HL-60/S4 (cell line): ENCODE measurements around the gene OR13H1.
"Not testable (repeated sequence)": the region's sequence is repeated elsewhere in the genome, so short reads cannot be mapped to it uniquely, and the experiment has no call there.

Experiments used
- in situ Hi-C: fragments of 300-500 bp; cut with MboI; formaldehyde crosslinking; loops from 2 replicates; pipeline ENCODE4 v1.14.3; 2022; ENCODE audit warnings: low sequenced_read_pairs

Gene OR13H1, protein sequence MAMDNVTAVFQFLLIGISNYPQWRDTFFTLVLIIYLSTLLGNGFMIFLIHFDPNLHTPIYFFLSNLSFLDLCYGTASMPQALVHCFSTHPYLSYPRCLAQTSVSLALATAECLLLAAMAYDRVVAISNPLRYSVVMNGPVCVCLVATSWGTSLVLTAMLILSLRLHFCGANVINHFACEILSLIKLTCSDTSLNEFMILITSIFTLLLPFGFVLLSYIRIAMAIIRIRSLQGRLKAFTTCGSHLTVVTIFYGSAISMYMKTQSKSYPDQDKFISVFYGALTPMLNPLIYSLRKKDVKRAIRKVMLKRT

DNA sequence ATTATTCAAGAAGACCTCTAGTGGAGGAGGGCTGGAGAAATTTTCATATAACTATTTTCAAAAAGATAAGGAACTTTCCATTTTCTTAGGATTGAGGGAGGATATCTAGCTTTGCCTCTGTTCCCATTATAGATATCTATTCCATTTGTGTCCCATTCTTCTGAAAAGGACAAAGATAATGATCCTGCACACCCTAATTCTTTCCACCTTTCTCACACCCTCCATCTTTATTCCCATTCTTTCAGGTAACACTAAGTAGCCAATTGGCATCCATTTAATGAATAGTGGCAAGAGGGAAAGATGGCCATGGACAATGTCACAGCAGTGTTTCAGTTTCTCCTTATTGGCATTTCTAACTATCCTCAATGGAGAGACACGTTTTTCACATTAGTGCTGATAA is at the start of gene OR13H1:
Gene OR13H1 (plus strand): TSS at position 301 of the 400 bp plus-strand sequence. CDS start 0 bp downstream, at position 301.
- in situ Hi-C loops: no loop called here

DNA sequence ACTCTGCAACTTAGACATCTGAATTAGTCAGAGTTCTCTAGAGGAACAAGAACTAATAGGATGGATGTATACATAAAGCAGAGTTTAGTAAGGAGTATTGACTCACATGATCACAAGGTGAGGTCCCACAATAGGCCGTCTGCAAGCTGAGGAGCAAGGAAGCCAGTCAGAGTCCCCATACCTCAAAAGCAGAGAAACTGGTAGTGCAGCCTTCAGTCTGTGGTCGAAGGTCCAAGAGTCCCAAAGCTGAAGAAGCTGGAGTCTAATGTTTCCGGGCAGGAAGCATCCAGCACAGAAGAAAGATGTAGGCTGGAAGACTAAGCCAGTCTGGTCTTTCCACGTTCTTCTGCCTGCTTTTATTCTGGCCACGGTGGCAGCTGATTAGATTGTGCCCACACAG is 42.3 kb upstream of the OR13H1 start:
- in situ Hi-C loops: not testable (repeated sequence)

DNA sequence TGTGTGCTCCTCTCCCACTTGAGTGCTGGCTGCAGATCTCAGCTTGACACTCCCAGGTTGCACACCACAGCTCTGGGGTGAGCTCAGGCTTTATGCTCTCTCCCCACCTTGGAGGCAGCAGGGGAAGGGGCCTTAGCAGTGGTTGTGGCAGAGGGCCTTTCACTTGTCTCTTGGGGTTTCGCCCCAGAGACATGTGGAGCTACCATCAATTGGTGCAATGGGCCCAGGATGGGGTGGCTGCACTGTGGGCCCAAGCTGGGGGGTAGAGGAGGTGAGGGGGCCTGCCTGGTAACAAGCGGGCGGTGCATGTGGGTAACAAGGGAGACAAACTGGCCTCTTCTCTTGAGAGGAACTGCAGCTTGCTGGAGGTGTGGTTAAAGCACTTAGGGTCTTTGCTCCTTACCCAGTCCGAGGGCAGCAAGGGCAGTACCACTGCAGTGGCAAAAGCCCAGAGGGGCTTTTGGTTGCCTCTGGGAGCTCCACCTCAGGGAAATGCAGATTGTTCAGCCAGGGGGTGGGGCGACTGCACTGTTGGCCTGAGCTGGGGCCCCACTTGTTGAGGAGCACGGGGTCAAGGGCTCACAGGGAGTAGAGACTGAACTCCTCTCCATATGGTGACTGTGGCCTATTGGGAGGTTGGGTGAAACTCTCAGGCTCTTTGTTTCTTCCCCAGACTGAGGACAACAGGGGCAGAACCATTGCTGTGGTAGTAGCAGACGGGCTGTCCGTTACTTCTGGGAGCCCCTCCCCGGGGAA is 30.5 kb upstream of the OR13H1 start:
- in situ Hi-C loops: no loop called here

DNA sequence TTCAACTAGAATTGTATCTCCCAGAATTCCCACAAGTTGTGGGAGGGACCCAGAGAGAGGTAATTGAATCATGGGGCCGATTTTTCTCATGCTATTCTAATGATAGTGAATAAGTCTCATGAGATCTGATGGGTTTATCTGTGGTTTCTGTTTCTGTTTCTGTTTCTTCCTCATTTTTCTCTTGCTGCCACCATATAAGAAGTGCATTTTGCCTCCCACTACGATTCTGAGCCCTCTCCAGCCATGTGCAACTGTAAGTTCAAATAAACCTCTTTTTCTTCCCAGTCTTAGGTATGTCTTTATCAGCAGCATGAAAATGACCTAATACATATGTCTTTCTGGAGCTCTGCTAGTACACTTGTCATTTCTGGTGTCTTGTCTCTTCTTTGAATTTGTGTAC is 22.1 kb upstream of the OR13H1 start:
- in situ Hi-C loops: no loop called here

DNA sequence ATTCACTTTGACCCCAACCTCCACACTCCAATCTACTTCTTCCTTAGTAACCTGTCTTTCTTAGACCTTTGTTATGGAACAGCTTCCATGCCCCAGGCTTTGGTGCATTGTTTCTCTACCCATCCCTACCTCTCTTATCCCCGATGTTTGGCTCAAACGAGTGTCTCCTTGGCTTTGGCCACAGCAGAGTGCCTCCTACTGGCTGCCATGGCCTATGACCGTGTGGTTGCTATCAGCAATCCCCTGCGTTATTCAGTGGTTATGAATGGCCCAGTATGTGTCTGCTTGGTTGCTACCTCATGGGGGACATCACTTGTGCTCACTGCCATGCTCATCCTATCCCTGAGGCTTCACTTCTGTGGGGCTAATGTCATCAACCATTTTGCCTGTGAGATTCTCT is 344 bp downstream of the OR13H1 start:
- in situ Hi-C loops: no loop called here

DNA sequence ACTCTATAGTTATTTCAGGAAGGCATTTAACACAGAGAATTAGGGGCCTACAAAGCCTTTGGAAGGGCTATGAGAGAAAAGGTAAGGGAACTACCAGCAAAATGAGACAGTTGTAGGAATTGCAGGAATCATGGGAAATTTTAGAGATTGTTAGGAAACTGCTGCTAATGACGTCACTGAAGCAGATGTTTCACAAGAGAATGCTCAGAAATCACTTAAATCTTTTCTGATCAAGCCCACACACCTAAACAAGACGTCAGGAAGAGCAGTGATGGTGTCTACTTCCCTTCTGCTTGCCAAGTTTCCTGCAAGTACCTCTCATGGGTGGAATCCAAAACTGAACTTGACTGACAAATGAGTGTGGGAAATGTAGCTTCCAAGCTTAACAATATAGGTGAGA is 5.1 kb downstream of the OR13H1 start:
- in situ Hi-C loops: no loop called here

DNA sequence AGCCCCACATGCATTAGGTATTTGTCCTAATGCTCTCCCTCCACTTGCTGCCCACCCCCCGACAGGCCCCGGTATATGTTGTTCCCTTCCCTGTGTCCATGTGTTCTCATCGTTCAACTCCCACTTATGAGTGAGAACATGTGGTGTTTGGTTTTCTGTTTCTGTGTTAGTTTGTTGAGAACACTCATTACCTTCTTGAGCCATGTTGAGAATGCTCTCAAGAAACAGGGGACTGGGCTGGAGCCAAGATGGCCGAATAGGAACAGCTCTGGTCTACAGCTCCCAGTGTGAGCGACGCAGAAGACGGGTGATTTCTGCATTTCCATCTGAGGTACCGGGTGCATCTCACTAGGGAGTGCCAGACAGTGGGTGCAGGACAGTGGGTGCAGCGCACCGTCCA is 8.6 kb downstream of the OR13H1 start:
- in situ Hi-C loops: not testable (repeated sequence)

DNA sequence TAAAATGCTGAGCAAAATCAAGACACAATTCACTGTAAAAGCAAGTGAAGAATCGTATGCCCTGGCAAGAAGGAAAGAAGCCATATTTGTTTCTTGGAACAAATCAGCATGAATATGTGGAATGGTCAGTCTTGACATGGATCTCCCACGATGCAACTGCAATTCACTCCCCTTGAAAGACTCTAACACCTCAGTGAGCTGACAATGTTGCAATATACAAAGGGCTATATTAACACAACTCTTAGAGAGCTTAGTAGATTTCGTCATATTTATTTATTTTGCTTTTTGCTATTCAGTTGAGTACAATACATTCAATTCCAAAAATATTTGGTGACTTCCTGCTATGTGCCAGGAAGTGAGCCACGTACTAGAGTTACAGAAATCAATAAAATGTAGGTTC is 14.7 kb downstream of the OR13H1 start:
- in situ Hi-C loops: no loop called here

DNA sequence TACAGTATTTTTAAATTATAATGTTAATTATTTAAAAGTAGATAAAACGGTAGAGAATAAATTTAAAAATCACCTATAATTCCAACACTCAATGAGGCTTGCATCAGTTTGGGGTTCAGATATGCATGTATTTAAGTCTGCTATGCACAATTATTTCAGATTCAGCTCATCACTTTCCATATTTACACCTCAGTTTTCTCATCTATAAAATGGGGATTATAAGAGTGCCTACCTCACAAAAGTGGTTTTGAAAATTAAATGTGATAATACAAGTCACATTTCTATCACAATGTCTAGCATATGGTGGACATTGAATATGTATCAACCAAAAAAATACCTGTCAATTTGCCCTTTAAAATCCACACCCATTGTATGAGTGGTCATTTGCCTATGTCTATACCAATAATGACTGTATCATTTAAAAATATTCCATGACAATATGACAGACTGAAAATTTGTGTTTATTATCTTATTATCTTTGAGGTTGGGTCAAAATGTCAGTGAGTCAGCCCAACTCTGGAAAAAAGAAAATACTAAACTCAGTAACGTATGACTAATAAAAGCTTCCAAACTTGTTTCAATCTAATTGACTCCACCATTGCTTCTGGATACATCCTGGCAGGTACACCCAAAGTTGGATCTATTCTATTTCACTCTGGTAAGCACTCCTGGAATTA is 20.8 kb downstream of the OR13H1 start:
- in situ Hi-C loops: no loop called here

DNA sequence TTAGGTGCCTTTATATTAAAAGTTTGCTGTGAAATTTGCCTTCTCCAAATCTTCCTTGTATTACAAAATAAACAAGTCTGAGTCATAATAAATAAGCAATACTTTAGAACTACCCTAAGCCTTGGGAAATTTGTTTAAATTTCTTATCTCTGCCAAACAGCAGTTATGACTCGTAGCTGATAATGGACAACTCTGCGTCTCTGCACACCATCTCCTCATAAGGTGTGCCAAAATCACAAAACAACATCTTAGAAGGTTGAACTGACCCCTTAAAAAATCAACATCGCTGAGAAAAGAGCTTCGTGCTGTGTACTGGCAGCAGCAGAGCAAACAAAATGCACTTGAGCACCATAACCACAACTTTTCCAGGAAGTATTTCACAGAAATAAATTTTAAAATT is 22.0 kb downstream of the OR13H1 start:
- in situ Hi-C loops: no loop called here

DNA sequence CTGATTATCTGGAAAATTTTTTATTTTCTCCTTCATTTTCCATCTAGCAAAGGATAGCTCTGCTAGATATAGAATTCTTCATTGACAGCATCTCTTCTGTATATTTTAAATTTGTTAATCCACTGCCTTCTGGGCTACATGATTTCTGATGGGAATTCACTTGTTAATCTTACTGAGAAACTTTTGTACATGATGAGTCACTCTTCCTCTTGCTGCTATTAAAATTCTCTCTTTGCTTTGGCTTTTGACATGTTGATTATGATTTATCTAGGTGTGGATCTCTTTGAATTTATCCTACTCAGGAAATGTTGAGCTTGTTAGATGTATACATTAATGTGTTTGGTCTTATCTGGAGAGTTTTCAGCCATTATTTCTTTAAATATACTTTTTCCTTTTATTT is 27.5 kb downstream of the OR13H1 start:
- in situ Hi-C loops: no loop called here

DNA sequence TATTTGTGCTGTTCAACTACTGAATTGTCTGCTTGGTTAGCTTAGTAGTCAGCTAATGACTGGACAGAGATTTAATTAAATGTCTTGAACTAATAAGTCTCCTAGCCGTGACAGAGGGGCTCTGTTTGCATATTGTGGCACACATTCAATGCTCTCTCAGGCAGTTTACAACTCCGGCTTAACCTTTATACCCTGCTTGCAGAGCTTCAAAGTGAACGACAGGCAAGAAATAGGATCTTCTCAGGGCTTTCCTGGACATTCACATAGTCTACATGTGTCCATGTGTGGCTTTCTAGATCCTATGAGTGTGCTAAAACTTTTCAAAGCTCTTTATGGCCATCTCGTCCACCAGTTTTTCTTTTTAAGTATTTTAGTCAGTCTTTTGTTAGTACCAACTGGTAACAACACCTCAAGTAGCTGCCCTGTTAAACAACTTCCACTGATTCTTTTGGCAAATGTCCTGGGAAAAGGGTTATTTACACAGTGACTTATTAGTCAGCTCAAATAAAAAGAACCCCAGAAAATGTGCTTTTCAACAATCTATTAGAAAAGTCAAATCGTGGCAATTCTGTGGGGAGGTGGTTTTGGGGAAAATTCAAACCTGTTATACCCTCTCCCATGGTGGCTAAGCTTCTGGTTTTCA is 28.6 kb downstream of the OR13H1 start:
- in situ Hi-C loops: no loop called here

DNA sequence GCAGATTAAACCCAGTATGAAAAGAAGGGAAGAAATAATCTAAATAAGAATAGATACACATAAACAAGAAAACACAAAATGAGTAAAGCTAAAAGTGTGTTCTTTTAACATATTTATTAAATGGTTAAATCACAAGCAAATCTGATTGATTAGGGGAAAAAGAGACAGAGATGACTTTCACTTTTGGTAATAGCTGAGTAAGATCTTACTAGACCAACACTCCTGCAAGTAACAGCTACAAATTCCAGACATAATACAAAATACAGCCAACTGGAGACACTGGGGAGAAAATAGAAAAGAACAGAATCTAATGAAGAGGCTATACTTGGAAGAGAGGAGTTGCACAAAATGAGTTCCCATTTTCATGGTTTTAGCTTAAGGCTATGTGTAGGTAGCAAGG is 33.5 kb downstream of the OR13H1 start:
- in situ Hi-C loops: no loop called here

DNA sequence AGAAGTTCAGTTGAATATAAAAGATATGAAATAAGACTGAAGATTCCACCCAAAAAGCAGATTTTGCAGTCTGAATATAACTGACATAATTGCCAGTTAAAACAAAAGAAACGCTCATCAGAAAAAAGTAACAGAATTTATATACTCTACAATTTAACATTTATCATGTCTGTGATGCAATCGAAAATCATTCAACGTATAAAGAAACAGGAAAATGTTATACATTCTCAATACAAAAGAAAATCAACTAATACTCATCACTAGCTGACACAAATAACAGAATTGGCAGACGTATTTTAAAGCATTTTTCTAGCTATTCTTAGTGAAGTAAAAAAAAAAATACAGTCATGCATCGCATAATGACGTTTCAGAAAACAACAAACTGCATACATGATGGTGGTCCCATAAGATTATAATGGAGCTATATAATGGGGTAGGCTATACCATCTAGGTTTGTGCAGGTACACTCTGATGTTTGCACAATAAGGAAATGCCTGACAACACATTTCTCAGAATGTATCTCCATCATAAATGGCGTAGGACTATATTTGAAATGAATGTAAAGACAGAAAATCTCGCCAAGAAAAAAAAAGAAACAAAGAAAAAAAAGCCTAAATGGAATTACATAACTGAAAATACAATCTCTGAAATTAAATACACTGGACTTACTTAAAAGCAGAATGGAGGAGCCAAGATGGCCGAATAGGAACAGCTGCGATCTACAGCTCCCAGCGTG is 34.3 kb downstream of the OR13H1 start:
- in situ Hi-C loops: no loop called here

DNA sequence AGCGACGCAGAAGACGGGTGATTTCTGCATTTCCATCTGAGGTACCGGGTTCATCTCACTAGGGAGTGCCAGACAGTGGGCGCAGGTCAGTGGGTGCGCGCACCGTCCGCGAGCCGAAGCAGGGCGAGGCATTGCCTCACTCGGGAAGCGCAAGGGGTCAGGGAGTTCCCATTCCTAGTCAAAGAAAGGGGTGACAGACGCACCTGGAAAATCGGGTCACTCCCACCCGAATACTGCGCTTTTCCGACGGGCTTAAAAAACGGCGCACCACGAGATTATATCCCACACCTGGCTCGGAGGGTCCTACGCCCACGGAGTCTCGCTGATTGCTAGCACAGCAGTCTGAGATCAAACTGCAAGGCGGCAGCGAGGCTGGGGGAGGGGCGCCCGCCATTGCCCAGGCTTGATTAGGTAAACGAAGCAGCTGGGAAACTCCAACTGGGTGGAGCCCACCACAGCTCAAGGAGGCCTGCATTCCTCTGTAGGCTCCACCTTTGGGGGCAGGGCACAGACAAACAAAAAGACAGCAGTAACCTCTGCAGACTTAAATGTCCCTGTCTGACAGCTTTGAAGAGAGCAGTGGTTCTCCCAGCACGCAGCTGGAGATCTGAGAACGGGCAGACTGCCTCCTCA is 35.0 kb downstream of the OR13H1 start:
- in situ Hi-C loops: not testable (repeated sequence)

DNA sequence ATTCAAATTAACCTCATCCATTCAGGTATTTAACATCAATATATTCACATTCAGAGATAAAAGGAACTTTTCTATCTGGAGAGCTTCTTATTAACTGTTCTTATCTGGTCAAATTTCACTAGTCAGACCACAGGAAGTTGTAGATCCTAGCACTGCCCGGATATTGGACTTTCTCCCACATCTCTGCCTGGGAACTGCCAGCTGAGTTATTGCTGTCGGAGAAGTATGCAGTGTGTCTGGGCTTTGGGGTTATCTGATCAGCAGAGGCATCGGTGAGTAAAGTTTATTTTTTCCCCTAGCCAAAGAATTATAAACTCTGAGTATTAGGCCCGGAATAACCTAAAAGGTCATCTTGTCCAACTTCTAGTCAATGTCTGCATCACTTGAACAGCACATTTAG is 45.1 kb downstream of the OR13H1 start:
- in situ Hi-C loops: no loop called here
